CD4-positive, alpha-beta T cell treated with Interleukin-4 for 4 hours (primary cell): ENCODE results near the gene PRPF6.

Source experiments
- DNase-seq: peaks from one replicate; pipeline ENCODE4 v3.0.0-alpha.2; 2020

The PRPF6 gene

GRCh38 chr20:64037498-64038213 lies 56.7 kb downstream of the PRPF6 start:
- DNase-seq: no peak

DNA sequence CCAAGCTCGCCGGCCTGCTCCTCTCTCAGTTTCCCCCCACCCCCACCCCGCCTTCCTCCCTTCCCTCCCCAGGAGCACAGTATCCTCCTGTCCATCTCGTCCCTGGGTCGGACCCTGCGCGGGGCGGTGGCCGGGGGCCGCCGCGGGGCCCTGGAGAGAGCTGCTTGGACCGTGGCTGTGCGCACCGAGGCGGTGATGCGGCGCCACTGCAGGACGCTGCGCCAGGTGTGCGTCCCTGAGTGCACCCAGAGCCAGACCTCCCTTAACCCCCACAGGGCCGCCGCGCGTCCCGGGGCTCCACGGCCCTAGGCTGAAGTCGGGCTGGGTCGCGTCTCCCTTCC lies 57.3 kb downstream of the PRPF6 start:
- no peak for DNase-seq

- DNase-seq: peak; percentile 66
Observed at GRCh38 chr20:64038565-64039292, 57.8 kb downstream of the PRPF6 start.

DNA sequence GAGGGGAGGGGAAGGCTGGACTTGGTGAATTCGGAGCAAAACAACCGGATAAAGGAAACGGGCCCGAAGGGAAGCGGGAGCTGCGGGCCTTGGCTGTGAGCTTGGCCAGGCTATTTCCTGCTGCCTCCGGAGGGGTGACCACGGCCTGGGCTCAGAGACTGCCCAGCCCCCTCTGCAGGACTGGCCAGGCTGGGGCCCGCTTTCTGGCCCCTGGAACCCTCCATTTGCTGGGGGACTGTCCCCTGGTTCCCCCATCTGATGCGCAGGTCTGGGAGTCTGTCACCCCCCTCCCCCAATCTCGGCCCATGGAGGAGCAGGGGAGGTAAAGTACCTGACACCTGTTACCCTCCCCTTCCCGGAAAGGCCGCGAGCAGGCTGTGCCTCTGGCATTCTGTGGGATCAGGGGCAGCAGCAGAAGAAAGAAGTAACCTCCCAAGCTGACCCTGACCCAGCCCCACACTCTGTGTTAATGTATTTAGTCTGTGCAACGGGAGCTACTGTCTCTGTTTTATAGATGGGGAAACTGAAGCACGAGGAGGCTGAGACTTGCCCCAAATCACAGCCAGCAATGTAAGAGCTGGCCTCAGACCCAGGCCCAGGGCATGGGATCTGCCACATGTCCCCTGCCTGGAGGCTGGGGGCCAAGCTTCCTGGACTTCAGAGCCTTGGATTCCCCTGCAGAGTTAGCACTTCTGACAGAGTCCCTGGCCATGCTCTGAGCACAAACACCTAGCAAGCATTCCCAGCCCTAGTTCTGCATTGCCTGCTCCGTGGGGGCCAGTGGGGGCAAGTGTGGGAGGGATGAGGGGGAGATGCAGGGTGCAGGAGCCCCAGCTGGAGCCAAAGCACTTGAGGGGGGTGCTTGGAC lies 58.6 kb downstream of the PRPF6 start:
- no peak for DNase-seq

DNA sequence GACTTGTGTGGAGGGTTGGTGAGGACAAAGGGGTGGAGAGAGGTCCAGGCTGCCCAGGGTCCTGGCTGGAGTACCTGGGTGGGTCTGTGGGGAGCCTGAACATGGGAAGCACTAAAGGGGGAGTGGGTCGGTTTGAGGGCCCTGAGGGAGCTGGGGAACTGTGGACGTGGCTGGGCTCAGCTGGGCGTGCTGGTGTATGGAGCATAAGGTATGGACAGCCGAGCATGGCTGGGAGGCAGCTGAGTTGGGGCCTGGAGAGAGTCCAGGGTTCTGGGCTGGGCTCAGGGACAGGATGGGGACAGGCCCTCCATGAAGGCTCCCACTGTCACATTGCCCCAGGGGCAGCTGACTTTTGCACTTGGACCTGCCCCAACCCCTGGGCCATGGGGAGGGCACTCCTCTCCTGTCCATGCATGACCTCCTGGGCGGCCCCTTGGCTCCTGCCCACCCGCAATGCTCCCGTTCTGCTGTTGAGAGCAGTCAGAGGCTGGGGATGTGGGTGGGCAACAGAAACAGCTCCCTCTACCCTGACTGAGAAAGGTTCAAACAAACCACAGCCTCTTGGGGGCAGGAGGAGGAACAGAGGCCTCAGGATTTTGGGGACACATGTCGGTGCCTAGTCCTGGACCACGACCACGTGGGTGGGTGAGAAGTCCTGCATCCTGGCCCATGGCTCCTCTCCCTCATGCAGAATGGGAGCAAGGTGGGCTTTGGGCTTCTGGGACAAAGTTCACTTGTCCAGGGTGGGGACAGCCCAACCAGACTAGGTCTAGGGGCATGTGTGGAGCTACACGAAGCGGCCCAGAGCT lies 59.5 kb downstream of the PRPF6 start:
- DNase-seq: no peak

- no peak for DNase-seq
Observed at GRCh38 chr20:64041040-64041780, 60.3 kb downstream of the PRPF6 start.

- no peak for DNase-seq
Observed at GRCh38 chr20:64041781-64042053, 60.8 kb downstream of the PRPF6 start.

- no peak for DNase-seq
Observed at GRCh38 chr20:64042054-64042781, 61.3 kb downstream of the PRPF6 start.

GRCh38 chr20:64043768-64044167 lies 62.8 kb downstream of the PRPF6 start:
- no peak for DNase-seq

- DNase-seq: no peak
Observed at GRCh38 chr20:64044484-64045247, 63.7 kb downstream of the PRPF6 start.

- no peak for DNase-seq
Observed at GRCh38 chr20:64045346-64046011, 64.5 kb downstream of the PRPF6 start.

DNA sequence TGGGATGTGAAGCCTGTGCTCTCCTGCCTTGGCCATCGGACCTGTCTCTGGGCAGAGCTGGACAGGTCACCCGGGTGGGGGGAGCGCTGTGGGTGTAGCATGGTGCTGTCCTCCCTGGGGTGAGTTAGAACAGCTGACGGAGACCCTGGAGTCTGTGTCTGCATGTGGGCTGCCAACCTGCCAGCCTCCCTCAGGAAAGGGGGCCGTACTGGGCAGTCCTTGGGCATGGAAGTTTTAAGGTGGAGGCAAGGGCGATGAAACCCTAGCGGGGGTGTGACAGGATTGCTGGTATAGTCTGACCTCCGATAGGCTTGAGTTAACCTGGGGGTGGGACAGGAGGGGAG lies 66.1 kb downstream of the PRPF6 start:
- no peak for DNase-seq

GRCh38 chr20:64047968-64048401 lies 67.1 kb downstream of the PRPF6 start:
- DNase-seq: no peak

DNA sequence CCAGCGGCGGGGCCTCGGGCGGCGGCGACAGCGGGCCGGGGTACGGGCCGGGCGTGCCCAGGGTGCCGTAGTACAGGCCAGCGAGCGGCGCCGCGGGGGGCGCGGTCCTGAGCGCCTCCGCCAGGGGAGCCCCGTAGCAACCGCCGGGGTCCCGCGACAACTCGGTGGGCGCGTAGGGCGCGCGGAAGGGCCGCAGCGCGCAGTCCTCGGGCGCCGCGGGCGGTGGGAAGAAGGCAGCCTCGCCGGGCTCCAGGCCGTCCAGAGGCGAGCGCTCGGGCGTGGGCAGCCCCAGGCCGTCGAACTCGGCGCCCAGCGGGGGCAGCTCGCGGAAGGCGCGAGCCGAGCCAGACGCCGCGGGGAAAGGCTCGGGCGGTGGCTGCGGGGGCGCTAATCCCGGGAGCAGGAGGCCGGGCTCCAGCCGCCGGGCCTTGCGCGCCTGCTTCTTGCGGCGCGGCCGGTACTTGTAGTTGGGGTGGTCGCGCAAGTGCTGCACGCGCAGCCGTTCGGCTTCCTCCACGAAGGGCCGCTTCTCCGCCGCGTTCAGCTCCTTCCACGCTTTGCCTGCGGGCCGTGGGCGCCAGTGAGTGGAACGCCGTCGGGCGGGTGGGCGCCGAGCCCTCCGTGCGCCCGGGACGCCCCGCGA lies 67.6 kb downstream of the PRPF6 start:
- no peak for DNase-seq

DNA sequence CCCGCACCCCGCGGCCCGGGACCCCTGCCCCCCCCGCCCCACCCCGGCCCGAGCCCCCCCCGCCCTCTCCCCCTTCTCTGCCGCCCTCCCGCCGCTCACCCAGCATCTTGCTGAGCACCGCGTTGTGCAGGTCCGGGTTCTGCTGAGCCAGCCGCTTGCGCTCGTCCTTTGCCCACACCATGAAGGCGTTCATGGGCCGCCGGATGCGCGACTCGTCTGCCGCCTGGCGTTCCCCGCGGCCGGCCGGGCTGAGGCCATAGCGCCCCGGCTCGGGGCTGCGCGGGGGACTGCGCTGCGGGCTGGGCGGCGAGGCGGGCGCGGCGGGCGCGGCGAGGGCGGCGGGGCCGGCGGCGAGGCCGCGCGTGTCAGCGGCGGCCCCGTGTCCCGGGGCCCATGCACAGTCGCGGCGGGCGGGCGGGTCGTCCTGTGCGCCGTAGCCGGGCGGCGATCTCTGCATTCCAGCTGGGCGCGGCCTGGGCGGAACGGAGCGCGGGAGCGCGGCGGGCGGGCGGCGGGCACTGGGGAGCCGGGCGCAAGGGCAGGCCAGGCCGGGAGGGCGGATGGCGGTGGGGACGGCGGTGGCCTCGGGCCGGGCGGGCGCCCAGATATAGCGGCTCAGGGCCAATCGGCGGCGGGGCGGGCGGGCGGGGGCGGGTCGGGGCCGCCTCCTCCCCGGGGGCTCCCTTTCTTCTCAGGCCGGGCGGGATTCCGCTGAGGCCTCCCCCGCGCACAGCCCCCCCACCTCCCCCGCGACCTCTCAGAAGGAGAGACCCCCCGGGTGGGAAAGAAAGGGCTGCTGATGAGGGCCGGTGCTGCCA lies 68.3 kb downstream of the PRPF6 start, which contains the start of gene SOX18:
Gene SOX18 (minus strand): TSS at position 580 of the 818 bp plus-strand sequence. CDS start 123 bp downstream, at position 457.
- no peak for DNase-seq

- DNase-seq: no peak
Observed at GRCh38 chr20:64049878-64050260, 68.9 kb downstream of the PRPF6 start.

DNA sequence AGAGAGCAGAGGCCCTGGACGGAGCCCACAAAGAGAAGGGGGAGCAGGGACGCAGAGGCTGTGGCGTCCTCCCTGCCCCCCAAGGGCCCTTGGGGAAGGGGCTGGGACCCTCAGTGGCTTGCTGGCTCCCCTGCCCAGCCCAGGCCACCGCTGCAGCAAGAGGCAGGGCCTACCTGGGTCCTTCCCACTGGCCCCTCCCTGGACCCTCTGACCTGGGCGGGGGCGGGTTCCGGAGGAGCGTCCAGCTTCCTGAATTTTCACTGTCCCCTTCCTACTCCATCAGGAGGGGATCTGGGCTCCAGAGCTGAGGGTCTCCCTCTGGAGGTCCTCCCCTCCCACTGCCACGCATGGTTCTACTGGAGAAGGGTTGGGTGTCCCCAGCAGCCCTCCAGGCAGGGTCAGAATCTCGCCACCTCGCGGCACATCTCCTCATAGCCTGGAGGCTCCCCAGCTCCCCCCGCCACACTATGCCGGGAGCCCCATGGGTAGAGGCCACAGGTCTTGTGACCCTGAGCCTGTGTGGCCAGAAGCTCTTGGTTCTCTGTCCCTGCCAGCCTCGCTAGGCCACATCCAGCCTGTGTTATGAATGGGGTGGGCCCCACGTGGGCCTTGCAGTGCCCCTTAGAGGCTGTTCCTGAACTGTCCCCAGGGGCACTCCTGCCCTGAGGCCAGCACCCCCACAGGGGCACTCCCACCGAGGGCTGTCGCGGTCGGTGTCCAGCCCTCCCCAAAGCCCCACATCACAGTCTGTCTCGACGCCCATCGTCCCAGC lies 69.5 kb downstream of the PRPF6 start:
- DNase-seq: no peak

GRCh38 chr20:64051033-64051452 lies 70.1 kb downstream of the PRPF6 start:
- no peak for DNase-seq
